GM10248 (cell line): Measurements from ENCODE around the gene CNNM1.

Source experiments
- CTCF ChIA-PET: fragments of 300-600 bp; sonication (Branson Sonifier 250); formaldehyde crosslinking; extraction: SDS; loops from one replicate; lab custom pipeline; 2021; ENCODE audit warnings: antibody characterized with exemption; lab: Yijun Ruan, JAX
- POLR2A ChIA-PET: fragments of 350-650 bp; sonication (Branson Sonifier 250); formaldehyde crosslinking; extraction: SDS; loops from one replicate; lab custom pipeline; 2020; ENCODE audit warnings: antibody characterized with exemption; lab: Yijun Ruan, JAX
- DNase-seq: peaks from one replicate; pipeline ENCODE4 v3.0.0; 2012; ENCODE audit errors: extremely low spot score
- CTCF ChIP-seq: IDR thresholded peaks from 2 replicates; pipeline ENCODE4 v1.5.1; 2012; ENCODE audit warnings: mild to moderate bottlenecking, low read depth; ENCODE audit errors: extremely low read depth, missing control alignments, control extremely low read depth

CNNM1 gene

GRCh38 chr10:99345350-99345749 lies 16.2 kb downstream of the CNNM1 start:
- CTCF ChIA-PET = interaction anchor here (1.0 to 1.1 kb wide), 2 partner anchors 11 to 14 kb away, joined by 3 to 4 read pairs; no protein-coding TSS in a partner anchor
- no peak for DNase-seq
- TF ChIP-seq CTCF = no peak
- POLR2A ChIA-PET = no interaction called here

- DNase-seq = no peak
- CTCF ChIA-PET = interaction anchor here (0.6 to 1.0 kb wide), 2 partner anchors 12 to 13 kb away, joined by 3 to 4 read pairs; no protein-coding TSS in a partner anchor
- TF ChIP-seq CTCF = no peak
- POLR2A ChIA-PET = no interaction called here
These were observed 17.1 kb downstream of the CNNM1 start for GRCh38 chr10:99346247-99346646.

GRCh38 chr10:99347672-99348071 lies 18.5 kb downstream of the CNNM1 start:
- ChIA-PET POLR2A (no interaction called here), CTCF (no interaction called here)
- no peak for DNase-seq
- TF ChIP-seq CTCF = no peak

GRCh38 chr10:99353182-99353581 lies 24.0 kb downstream of the CNNM1 start:
- TF ChIP-seq CTCF = no peak
- CTCF ChIA-PET = no interaction called here
- POLR2A ChIA-PET = no interaction called here
- DNase-seq = no peak

- no peak for DNase-seq
- no peak for TF ChIP-seq CTCF
- POLR2A ChIA-PET = no interaction called here
- CTCF ChIA-PET = no interaction called here
These were observed 28.5 kb downstream of the CNNM1 start for GRCh38 chr10:99357691-99358090.

- DNase-seq = no peak
- CTCF ChIA-PET = interaction anchor here (1.8 to 2.3 kb wide), 2 partner anchors 11 to 13 kb away, joined by 4 to 6 read pairs; no protein-coding TSS in a partner anchor
- TF ChIP-seq CTCF = no peak
- POLR2A ChIA-PET = no interaction called here
These were observed 28.9 kb downstream of the CNNM1 start for GRCh38 chr10:99358101-99358500.
